22Rv1 (cell line): ENCODE results near the gene ADAM12.

Experiments used
- ZFX ChIP-seq: fragments of 450-650 bp; IDR thresholded peaks from 2 replicates; pipeline ENCODE4 v1.6.1; 2017; ENCODE audit warnings: antibody characterized with exemption, borderline replicate concordance
- TF ChIP-seq, protein P1 (sequence below): fragments of 450-650 bp; IDR thresholded peaks from 2 replicates; pipeline ENCODE4 v1.5.1; 2017; ENCODE audit warnings: mild to moderate bottlenecking

DNA sequence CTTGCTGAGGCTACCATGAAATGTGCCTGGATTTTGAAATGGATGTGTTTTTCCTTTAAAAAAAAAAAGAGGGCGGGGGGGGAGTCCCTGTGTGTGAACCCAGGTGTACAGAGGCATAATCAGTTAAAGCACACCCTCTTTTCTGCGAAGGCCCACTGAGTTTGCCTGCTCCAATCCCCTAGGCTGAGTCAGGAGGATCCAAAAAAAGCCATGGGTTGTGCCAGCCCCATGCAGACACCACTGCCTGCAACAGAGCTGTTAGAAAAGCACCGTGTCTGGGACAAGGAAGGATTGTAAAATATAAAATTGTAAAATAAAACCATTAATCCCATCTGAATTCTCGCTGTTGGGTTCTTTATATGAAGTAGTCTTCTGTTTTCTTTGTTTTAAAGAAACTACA lies 217.9 kb downstream of the ADAM12 start:
- TF ChIP-seq, protein P1, sequence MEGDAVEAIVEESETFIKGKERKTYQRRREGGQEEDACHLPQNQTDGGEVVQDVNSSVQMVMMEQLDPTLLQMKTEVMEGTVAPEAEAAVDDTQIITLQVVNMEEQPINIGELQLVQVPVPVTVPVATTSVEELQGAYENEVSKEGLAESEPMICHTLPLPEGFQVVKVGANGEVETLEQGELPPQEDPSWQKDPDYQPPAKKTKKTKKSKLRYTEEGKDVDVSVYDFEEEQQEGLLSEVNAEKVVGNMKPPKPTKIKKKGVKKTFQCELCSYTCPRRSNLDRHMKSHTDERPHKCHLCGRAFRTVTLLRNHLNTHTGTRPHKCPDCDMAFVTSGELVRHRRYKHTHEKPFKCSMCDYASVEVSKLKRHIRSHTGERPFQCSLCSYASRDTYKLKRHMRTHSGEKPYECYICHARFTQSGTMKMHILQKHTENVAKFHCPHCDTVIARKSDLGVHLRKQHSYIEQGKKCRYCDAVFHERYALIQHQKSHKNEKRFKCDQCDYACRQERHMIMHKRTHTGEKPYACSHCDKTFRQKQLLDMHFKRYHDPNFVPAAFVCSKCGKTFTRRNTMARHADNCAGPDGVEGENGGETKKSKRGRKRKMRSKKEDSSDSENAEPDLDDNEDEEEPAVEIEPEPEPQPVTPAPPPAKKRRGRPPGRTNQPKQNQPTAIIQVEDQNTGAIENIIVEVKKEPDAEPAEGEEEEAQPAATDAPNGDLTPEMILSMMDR = no peak
- no peak for TF ChIP-seq ZFX
